HG03469 (cell line): ENCODE data around the gene AGAP1.

ENCODE experiments used
- ATAC-seq: cut with Tn5 transposase; IDR thresholded peaks from one replicate; pipeline ENCODE4 v1.9.1; 2021; ENCODE audit warnings: mild to moderate bottlenecking, moderate library complexity, moderate number of reproducible peaks; ENCODE audit not compliant: unreplicated experiment

The AGAP1 gene

GRCh38 chr2:235605312-235606003 is 111.6 kb downstream of the AGAP1 start:
- ATAC-seq: no peak

DNA sequence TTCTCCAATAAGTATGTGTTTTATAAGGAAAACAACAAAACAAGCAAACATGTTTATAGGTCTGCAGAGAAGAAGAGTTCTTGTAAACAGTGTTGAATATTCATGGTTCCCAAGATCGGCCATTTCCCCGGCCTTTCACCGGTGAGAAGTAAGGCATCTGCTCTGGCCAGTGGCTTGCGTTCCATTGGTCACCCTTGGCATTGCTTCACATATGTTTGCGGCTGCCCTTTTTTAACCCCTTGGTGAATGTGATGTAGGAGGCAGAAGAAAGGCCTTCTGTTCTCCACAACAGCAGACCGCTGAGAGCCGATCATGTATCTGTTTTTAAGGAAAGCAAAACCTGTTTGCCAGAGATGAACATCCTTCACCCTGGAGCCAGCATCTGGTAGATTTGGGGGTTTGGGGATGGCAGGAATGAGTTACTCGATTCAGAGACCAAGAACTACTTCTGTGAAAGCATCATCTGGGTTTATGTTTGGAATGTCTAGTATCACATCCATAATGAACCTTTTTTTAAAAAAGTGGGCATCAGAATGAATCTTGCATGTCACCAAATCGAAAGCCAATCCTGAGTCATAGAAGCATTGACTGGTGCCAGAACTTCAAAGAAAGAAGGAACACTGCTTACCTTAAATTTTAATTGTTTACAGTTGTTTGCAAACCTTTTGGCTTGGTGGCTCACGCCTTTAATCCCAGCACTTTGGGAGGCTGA is 112.3 kb downstream of the AGAP1 start:
- ATAC-seq: no peak

DNA sequence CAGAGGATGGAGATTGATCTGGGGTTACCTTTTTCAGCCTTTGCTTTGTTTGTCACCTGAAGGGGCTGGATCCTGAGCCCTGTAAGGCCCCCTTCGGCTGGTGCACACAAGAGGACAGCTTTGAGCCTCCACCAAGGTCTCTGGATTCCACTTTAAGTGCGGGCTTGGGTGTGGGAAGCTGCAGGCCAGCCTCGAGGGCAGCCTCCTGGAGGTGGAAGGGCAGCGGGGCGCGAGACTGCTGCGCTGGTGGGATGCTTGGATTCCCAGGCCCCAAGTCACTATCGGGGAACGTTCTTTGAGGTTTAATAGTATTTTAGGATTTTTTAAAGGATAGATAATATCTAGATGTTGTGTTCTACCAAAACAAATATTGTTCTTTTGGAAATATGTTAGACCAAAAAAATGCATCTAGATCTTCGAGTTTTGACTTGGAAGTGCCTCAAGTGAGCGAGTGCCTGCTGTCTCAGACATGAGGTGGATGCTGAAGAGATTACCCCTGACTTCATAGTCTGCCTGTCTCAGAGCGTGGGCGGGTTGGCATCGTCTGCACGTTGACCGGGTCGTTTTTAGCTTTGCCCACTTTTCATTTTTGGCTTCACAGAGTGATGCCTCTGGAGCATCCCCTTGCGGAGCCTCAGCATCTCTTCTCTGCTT is 113.8 kb downstream of the AGAP1 start:
- no peak for ATAC-seq

DNA sequence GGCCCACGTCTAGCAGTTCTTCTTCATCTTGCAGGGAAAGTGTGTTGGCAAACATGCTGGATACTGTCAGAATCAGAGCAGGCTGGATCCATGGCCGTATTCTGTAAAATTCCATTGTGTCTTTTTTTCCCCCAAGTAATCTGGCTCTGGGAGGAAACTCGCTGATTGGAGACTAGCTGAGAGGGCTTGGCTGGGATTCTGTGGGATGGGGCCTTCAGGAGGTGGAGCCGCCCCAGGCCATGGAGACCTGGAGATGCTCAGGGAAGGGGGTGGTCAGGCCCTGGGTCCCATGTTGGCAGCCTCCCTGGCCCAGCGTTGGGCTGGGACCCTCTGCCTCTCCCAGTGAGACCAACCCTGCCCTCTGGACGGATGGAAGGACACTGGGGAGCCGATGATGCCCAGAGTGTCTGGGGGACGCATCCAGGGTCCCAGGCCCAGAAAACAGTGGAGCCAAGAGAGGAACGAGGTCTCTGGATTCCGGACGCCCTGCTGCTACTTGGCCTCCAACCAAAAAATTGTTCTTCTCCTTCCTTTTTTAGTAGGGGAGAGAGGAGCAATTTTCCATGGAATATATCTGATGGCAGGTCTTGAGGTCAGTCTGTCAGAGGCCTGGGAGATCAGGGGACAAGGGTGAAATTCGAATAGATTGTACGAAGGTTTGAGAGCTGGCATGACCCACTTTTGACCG is 114.5 kb downstream of the AGAP1 start:
- ATAC-seq: no peak

DNA sequence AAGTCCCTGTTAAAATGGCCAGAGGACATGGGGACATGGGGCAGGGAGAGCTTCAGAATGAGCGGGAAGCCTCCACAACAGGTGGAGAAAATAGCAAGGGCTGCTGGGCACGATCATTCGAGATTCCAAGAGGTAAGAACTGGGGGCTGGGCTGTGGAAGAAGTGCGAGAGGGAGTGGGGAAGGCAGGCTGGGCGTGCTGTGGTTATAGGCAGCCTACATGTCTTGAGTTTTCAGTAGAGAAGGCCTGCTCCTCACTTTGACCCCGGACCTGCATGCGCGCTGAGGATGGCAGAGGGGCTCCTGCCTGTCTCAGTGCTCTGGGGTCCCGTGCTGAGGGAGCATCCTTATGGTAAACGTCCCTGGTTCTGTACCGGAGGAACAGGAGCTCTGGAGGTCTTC is 115.5 kb downstream of the AGAP1 start:
- ATAC-seq: no peak

DNA sequence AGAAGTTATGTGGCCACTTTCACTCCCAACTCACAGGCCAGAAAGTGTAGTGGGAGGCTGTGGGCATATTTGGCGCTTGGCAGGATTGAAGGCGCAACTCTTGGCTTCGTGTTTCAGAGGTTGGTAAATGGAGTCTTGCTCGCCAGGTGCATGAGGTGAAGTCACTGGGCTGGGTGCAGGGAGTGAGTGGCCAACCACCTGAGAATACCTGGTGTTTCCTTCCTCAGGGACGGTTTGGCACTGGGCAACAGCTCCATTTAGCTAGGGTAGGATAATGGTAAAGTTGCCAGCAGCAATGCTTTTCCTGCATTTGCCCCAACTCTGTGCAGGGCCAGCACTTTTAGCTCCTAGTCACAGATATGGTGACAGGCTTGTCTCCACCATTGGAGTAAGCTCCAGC is 115.9 kb downstream of the AGAP1 start:
- ATAC-seq: no peak

GRCh38 chr2:235610696-235611257 is 116.9 kb downstream of the AGAP1 start:
- ATAC-seq: no peak

- ATAC-seq: no peak
Observed at GRCh38 chr2:235611349-235611748, 117.5 kb downstream of the AGAP1 start.

DNA sequence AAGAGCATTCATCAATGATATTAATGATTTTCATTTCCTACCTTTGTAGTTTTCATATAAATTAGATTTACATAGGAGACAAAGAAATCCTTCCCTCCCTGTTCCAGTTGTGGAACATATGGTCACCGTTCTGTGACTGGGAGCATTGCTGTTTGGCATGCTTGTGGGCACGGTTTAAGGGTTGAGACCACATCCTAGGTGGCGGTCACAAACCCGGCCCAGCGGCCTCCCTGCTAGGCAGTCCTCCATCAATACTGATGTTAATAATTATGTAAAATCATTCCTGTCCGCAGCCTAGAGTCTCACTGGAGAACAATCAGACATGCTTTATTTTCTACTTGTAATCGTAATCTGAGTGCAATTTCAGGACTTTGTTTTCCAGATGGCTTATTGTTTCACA is 117.9 kb downstream of the AGAP1 start:
- no peak for ATAC-seq

DNA sequence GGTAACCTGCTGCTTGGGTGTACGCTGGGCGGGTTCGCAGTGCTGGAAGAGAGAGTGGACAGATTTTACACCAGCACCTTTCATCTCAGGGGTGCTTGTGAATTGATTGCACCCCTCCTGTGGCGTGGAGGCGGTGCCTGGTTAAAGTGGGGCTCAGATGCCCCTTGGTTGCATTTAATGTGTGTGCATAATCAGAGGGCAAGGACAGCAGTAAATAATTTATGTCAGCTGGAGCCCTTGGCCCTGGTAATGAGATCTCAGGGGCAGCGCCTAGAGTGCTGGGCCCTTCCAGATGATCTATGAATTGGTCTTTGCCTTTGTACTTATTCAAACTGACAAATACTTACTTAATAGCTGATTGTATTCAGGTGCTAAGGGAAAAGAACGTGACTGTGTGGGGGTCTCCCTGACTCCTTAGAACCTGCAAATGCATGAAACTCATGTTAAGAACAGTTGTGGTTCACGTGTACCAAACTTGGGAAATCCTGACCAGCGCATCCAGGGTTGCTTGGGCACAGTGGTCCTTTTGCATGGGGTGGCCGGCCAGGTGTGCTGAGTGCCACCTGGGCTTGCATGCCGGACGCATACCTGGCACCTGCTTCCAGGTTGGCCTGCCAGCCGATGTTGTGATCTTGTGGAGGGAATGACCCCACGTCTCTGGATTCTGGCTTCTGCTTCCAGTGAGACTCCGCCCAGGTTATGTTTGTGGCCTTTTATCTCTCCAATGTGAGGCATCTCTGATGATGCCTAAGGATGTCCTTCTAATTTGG is 118.5 kb downstream of the AGAP1 start:
- no peak for ATAC-seq

GRCh38 chr2:235613649-235614048 is 119.8 kb downstream of the AGAP1 start:
- no peak for ATAC-seq

DNA sequence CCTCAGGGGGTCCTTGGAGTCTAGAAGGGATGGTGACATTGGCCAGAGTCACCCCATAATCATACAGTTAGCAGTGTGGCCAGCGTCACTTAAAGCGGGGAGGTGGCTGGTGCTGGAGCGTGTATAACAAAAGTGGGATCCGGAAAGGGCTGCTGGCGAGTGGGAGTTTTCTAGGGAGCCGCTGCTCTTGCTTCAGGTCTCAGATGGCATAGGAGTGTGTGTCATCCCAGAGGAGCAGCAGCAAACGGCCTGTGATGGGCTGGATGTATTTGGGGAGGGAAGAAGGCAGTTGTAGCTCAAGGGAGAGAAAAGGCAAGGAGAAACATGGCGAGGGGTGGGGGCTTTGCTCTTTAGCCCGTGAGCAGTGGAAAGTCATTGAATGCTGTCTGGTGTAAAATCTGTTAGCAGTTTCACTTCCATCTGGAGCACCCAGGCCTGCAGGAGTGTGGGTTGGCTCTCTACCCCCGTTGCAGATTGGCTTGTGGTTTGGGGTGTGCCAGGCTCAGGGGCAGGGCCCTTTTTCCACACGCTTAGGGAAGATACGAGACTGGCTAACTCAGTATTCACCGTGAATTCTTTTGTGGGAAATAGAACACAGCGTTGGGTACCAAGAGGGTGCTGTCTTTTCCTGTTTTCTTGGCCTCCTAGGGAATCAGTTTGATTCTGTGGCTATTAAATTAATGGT is 120.5 kb downstream of the AGAP1 start:
- no peak for ATAC-seq

GRCh38 chr2:235614900-235615712 is 121.3 kb downstream of the AGAP1 start:
- ATAC-seq: no peak

DNA sequence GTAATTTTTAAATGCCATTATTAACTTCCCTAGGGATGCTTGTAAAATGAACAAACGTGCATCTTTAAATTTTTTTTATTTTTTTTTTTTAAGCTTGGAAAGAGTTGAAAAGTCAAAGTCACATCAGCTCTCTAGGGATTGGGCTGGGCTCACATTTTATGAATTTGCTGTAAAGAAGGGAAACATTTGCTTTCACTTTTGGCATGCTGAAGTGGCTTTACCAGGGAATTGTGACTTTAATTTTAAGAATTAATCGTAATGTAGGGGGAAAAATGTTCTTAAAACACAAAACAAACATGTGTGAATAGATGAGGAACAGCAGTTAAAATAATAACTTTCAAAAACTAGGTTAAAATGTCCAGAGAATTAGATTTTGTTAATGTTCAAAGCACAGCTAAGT is 123.0 kb downstream of the AGAP1 start:
- no peak for ATAC-seq

DNA sequence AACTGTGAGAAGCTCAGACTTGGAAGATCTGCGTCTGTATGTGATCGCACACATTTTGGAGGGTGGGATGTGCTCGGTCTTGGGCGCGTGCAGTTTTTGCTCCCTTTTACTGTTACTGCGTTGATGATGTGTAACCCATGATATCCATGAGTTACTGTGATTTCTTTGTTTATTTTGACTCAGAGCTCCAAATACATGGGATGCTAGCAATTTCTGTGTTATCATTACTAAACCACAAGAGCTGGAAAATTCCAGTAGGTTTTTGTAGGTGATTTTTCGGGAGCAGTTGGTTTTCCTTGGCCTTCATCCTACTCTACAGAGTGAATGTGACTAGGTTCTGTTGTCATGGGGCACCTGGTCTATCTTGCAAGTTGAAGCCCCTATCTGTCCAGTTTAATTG is 124.2 kb downstream of the AGAP1 start:
- no peak for ATAC-seq

GRCh38 chr2:235619544-235619943 is 125.7 kb downstream of the AGAP1 start:
- no peak for ATAC-seq

- ATAC-seq: no peak
Observed at GRCh38 chr2:235621736-235622135, 127.9 kb downstream of the AGAP1 start.

DNA sequence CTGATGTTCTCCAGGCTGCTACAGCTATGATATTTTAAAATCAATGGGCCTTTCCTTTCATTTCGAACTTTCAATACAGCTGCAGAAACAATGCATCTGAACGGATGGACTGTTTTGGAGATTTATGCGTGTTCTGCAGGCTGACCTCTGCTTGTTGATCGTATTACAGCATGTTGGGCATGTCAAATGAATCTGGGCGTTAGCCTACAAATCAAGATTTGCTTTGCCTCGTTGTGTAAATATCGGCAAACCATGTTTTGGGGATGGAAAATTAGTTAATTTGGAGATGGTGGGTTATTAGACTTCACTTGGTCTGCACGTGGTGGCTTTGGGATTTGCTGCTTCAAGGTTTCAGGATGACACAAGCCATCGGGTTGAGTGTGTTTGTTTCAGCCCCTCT is 129.3 kb downstream of the AGAP1 start:
- no peak for ATAC-seq

- ATAC-seq: no peak
Observed at GRCh38 chr2:235623752-235624151, 129.9 kb downstream of the AGAP1 start.
